HCT116 (cell line): ENCODE data around the gene DENND5B. TPM values are rescaled to one million over a fixed set of nuclear protein-coding genes. Genes with fewer than 3 reads are reported as not detected.
"Not testable (repeated sequence)": the region's sequence is repeated elsewhere in the genome, so short reads cannot be mapped to it uniquely, and the experiment has no call there.

Experiments used
- ATAC-seq: fragments of 200-7000 bp; cut with Tn5 transposase; 2 replicates; pipeline ENCODE4 v1.9.1; 2020; ENCODE audit warnings: mild to moderate bottlenecking, moderate library complexity
- BruUV-seq: library from RNA; stranded (reverse); fragments of 400-500 nt; replicated peaks from 2 replicates; lab custom pipeline; 2021; lab: Mats Ljungman, UMichigan
- CTCF ChIA-PET: fragments of 300-600 bp; sonication (Branson Sonifier 250); formaldehyde crosslinking; loops from one replicate; lab custom pipeline; 2021; ENCODE audit warnings: antibody characterized with exemption; lab: Charles Lee
- POLR2A ChIA-PET: fragments of 300-600, 350-600 bp; sonication (Branson Sonifier 250); formaldehyde crosslinking; loops from one replicate; lab custom pipeline; 2021; ENCODE audit warnings: antibody characterized with exemption; lab: Charles Lee
- RAD21 ChIA-PET, 2 experiments: fragments of 300-600 bp; sonication (Branson Sonifier 250); formaldehyde crosslinking; loops; one replicate each; lab custom pipeline; 2023; ENCODE audit warnings: low total read pairs in 2 of 2; ENCODE audit not compliant: uncharacterized antibody in 2 of 2, unreplicated experiment in 2 of 2, low non-redundant PET in 1 of 2; lab: Charles Lee
- DNase-seq: peaks from one replicate; pipeline ENCODE4 v3.0.0-alpha.2; 2010; ENCODE audit warnings: low read depth, low spot score
- H2AFZ ChIP-seq: fragments of 200-600 bp; shearing (Covaris generic), sonication (generic); 2 replicates; pipeline ENCODE4 v1.6.1; 2017; ENCODE audit warnings: low read depth, mixed run types, mixed read lengths, antibody characterized with exemption, low read length; ENCODE audit not compliant: poor library complexity, severe bottlenecking
- H3K27ac ChIP-seq: 2 replicates; pipeline ENCODE4 v1.5.1; 2012; ENCODE audit warnings: low read depth, low read length
- H3K27me3 ChIP-seq: fragments of 200-600 bp; sonication (generic); 2 replicates; pipeline ENCODE4 v1.6.1; 2016; ENCODE audit warnings: mixed run types, low read length, mixed read lengths; ENCODE audit not compliant: insufficient read depth
- H3K36me3 ChIP-seq, 2 experiments: fragments of 200-500 bp in 1 of 2; fragments of 200-600 bp in 1 of 2; sonication (Bioruptor generic) in 1 of 2; sonication (generic) in 1 of 2; 2 replicates each; pipeline versions ENCODE4 v1.5.1 to v1.6.1; 2014 to 2016; ENCODE audit warnings: low read length in 2 of 2, inconsistent platforms in 1 of 2, mixed read lengths in 1 of 2, mixed run types in 1 of 2; ENCODE audit not compliant: insufficient read depth in 2 of 2, control insufficient read depth in 1 of 2
- H3K4me1 ChIP-seq, 2 experiments: fragments of 200-600 bp in 1 of 2; sonication (generic) in 1 of 2; 2 replicates each; pipeline versions ENCODE4 v1.5.1 to v1.6.1; 2012 to 2017; ENCODE audit warnings: low read length in 2 of 2, inconsistent platforms in 1 of 2, mild to moderate bottlenecking in 1 of 2, mixed read lengths in 1 of 2, mixed run types in 1 of 2, moderate library complexity in 1 of 2; ENCODE audit not compliant: insufficient read depth in 2 of 2, control insufficient read depth in 1 of 2
- H3K4me2 ChIP-seq: fragments of 200-600 bp; sonication (generic); 2 replicates; pipeline ENCODE4 v1.6.1; 2017; ENCODE audit warnings: mixed run types, low read length, mixed read lengths
- H3K4me3 ChIP-seq, 2 experiments: fragments of 200-600 bp in 1 of 2; sonication (generic) in 1 of 2; replicated peaks in 1 of 2; 2 replicates each; pipeline ENCODE4 v1.5.1; 2011 to 2016; ENCODE audit warnings: low read length in 2 of 2, control low read depth in 1 of 2, low read depth in 1 of 2, mild to moderate bottlenecking in 1 of 2, mixed read lengths in 1 of 2, mixed run types in 1 of 2
- H3K79me2 ChIP-seq: fragments of 200-600 bp; sonication (generic); 2 replicates; pipeline ENCODE4 v1.6.1; 2017; ENCODE audit warnings: mild to moderate bottlenecking, mixed run types, low read length, moderate library complexity, mixed read lengths; ENCODE audit not compliant: insufficient read depth
- H3K9ac ChIP-seq: fragments of 200-600 bp; sonication (generic); 2 replicates; pipeline ENCODE4 v1.6.1; 2016; ENCODE audit warnings: low read length, mixed read lengths
- H3K9me2 ChIP-seq: fragments of 200-600 bp; sonication (generic), shearing (Covaris generic); 2 replicates; pipeline ENCODE4 v1.6.1; 2017; ENCODE audit warnings: mixed run types, mild to moderate bottlenecking, moderate library complexity; ENCODE audit not compliant: insufficient read depth
- H3K9me3 ChIP-seq, 2 experiments: fragments of 200-500 bp in 1 of 2; fragments of 200-600 bp in 1 of 2; sonication (Bioruptor generic) in 1 of 2; sonication (generic) in 1 of 2; 2 replicates each; pipeline ENCODE4 v1.6.1; 2014 to 2017; ENCODE audit warnings: low read length in 2 of 2, mixed read lengths in 2 of 2, inconsistent platforms in 1 of 2, low read depth in 1 of 2, mild to moderate bottlenecking in 1 of 2, mixed run types in 1 of 2, moderate library complexity in 1 of 2; ENCODE audit not compliant: control insufficient read depth in 1 of 2, insufficient read depth in 1 of 2
- H4K20me1 ChIP-seq: fragments of 200-600 bp; sonication (generic), shearing (Covaris generic); 2 replicates; pipeline ENCODE4 v1.6.1; 2017; ENCODE audit warnings: mixed run types, mild to moderate bottlenecking, moderate library complexity; ENCODE audit not compliant: insufficient read depth
- CBX3 ChIP-seq: IDR thresholded peaks from 2 replicates; pipeline ENCODE4 v1.6.1; 2012; ENCODE audit warnings: low read depth
- CEBPB ChIP-seq: IDR thresholded peaks from 2 replicates; pipeline ENCODE4 v1.6.1; 2012; ENCODE audit warnings: low read depth
- EGR1 ChIP-seq: IDR thresholded peaks from 2 replicates; pipeline ENCODE4 v1.6.1; 2012; ENCODE audit warnings: low read depth
- ELF1 ChIP-seq: IDR thresholded peaks from 2 replicates; pipeline ENCODE4 v1.6.1; 2012; ENCODE audit warnings: low read depth, borderline replicate concordance
- EZH2 ChIP-seq: fragments of 200-600 bp; sonication (generic); IDR thresholded peaks from 2 replicates; pipeline ENCODE4 v1.6.1; 2017; ENCODE audit warnings: antibody characterized with exemption, mixed run types
- REST ChIP-seq: IDR thresholded peaks from 2 replicates; pipeline ENCODE4 v1.6.1; 2012; ENCODE audit warnings: low read depth
- SIN3A ChIP-seq: IDR thresholded peaks from 2 replicates; pipeline ENCODE4 v1.6.1; 2012; ENCODE audit warnings: low read depth
- SP1 ChIP-seq: IDR thresholded peaks from 2 replicates; pipeline ENCODE4 v1.6.1; 2012; ENCODE audit warnings: low read depth
- YY1 ChIP-seq: IDR thresholded peaks from 2 replicates; pipeline ENCODE4 v1.6.1; 2011; ENCODE audit warnings: low read length, low read depth, moderate library complexity, mild to moderate bottlenecking; ENCODE audit not compliant: insufficient replicate concordance; ENCODE audit errors: extremely low read depth
- intact Hi-C: fragments of 100-400 bp; cut with micrococcal nuclease; formaldehyde crosslinking; loops from 2 replicates; pipeline ENCODE4 v1.10.0; 2022
- total RNA-seq: library from RNA; stranded (reverse); gene quantifications from one replicate; pipeline ENCODE4 v1.2.1, GENCODE V29; 2021; ENCODE audit not compliant: unreplicated experiment

The DENND5B gene
- total RNA-seq, 1 experiment from 2014 or later, result 19.2 TPM

- POLR2A ChIA-PET, H3K9me3 ChIP-seq, H3K36me3 ChIP-seq, H3K27ac ChIP-seq, H3K9me2 ChIP-seq, H3K4me2 ChIP-seq, ATAC-seq, H3K4me3 ChIP-seq, RAD21 ChIA-PET, H3K4me1 ChIP-seq, H3K9ac ChIP-seq, DNase-seq, H3K27me3 ChIP-seq, H4K20me1 ChIP-seq, CTCF ChIA-PET, intact Hi-C loops, BruUV-seq, H2AFZ ChIP-seq: not testable (repeated sequence)
- H3K79me2 ChIP-seq, result peaks cover 31% of the 10 kb centered on the region
These were observed 35.5 kb downstream of the DENND5B start for GRCh38 chr12:31555466-31555865.

DNA sequence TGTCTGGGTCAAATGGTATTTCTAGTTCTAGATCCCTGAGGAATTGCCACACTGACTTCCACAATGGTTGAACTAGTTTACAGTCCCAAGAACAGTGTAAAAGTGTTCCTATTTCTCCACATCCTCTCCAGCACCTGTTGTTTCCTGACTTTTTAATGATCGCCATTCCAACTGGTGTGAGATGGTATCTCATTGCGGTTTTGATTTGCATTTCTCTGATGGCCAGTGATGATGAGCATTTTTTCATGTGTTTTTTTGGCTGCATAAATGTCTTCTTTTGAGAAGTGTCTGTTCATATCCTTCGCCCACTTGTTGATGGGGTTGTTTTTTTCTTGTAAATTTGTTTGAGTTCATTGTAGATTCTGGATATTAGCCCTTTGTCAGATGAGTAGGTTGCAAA lies 40.3 kb downstream of the DENND5B start:
- RAD21 ChIA-PET, BruUV-seq, H3K9me3 ChIP-seq, intact Hi-C loops, H4K20me1 ChIP-seq, H3K4me2 ChIP-seq, ATAC-seq, H3K4me1 ChIP-seq, H3K9me2 ChIP-seq, H3K4me3 ChIP-seq, H3K27me3 ChIP-seq, H3K79me2 ChIP-seq, H3K9ac ChIP-seq, H2AFZ ChIP-seq, CTCF ChIA-PET, H3K36me3 ChIP-seq, POLR2A ChIA-PET, DNase-seq, H3K27ac ChIP-seq: not testable (repeated sequence)

DNA sequence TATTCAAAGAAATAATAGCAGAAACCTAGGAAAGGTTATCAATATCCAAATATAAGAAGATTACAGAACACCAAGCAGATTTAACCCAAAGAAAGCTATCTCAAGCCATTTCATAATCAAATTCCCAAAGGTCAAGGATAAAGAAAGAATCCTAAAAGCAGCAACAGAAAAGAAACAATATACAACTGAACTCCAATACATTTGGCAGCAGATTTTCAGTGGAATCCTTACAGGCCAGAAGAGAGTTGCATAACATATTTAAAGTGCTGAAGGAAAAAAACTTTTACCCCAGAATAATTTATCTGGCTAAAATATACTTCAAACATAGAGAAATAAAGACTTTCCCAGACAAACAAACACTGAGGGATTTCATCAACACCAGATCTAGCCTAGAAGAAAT lies 54.3 kb downstream of the DENND5B start:
- Histone ChIP-seq H3K9ac (no peak overlapping the region), H3K36me3 (no peaks in the 10 kb centered on the region), H3K4me2 (no peak overlapping the region), H3K9me3 (no peaks in the 10 kb centered on the region), H3K4me1 (peaks cover 7 to 21% of the 10 kb centered on the region in 2 experiments; a peak in 3 of 4 replicates), H2AFZ (no peak overlapping the region), H3K9me2 (no peaks in the 10 kb centered on the region), H4K20me1 (no peaks in the 10 kb centered on the region), H3K27me3 (no peaks in the 10 kb centered on the region), H3K27ac (no peak overlapping the region), H3K79me2 (peaks cover 34% of the 10 kb centered on the region), H3K4me3 (no peak overlapping the region)
- ATAC-seq (no peak), DNase-seq (no peak)
- ChIA-PET CTCF (no interaction called here), RAD21 (no interaction called here), POLR2A (no interaction called here)
- intact Hi-C loops, result no loop called here
- no TSS peak for BruUV-seq
- no peak for TF ChIP-seq CEBPB
- no peak for TF ChIP-seq CBX3
- TF ChIP-seq EGR1, result no peak
- no peak for TF ChIP-seq ELF1
- TF ChIP-seq YY1, result no peak
- no peak for TF ChIP-seq SP1
- TF ChIP-seq SIN3A, result no peak
- no peak for TF ChIP-seq REST
- no peak for TF ChIP-seq EZH2
